Loucy (cell line): ENCODE data around the gene PCIF1.

Experiments used
- EZH2phosphoT487 ChIP-seq: fragments of 200-600 bp; IDR thresholded peaks from 2 replicates; pipeline ENCODE4 v1.6.1; 2018; ENCODE audit warnings: antibody characterized with exemption, mild to moderate bottlenecking, moderate library complexity, borderline replicate concordance
- TF ChIP-seq, protein P1 (sequence below): fragments of 200-600 bp; sonication (generic); conservative IDR thresholded peaks from 2 replicates; pipeline ENCODE4 v1.5.1; 2014; ENCODE audit warnings: mild to moderate bottlenecking, antibody characterized with exemption, low read length

DNA sequence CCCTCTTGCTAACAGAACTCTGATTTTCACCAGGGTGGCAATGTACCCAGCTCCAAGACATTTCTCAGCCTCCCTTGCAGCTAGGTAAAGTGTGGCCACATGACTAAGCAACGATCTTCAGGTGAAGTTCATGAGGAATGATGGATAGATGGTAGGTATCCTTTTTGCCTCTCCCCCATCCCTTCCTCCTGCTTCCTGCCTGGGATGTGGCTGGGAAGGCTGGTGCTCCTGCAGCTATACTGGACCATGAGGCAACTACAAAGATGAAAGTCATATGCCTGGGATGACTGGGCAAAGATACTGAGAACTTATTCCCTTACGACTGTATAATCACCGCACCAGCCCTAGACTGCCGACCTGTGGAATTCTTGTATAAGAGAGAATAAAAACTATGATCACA is 24.1 kb downstream of the PCIF1 start:
- TF ChIP-seq, protein P1, sequence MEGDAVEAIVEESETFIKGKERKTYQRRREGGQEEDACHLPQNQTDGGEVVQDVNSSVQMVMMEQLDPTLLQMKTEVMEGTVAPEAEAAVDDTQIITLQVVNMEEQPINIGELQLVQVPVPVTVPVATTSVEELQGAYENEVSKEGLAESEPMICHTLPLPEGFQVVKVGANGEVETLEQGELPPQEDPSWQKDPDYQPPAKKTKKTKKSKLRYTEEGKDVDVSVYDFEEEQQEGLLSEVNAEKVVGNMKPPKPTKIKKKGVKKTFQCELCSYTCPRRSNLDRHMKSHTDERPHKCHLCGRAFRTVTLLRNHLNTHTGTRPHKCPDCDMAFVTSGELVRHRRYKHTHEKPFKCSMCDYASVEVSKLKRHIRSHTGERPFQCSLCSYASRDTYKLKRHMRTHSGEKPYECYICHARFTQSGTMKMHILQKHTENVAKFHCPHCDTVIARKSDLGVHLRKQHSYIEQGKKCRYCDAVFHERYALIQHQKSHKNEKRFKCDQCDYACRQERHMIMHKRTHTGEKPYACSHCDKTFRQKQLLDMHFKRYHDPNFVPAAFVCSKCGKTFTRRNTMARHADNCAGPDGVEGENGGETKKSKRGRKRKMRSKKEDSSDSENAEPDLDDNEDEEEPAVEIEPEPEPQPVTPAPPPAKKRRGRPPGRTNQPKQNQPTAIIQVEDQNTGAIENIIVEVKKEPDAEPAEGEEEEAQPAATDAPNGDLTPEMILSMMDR: no peak
- no peak for TF ChIP-seq EZH2phosphoT487
